HG03175 (cell line): ENCODE data around the gene KRT17.
"Not testable (repeated sequence)": the region's sequence is repeated elsewhere in the genome, so short reads cannot be mapped to it uniquely, and the experiment has no call there.

Source experiments
- ATAC-seq: cut with Tn5 transposase; IDR thresholded peaks from one replicate; pipeline ENCODE4 v1.9.1; 2021; ENCODE audit warnings: mild to moderate bottlenecking, moderate library complexity; ENCODE audit not compliant: unreplicated experiment

KRT17 gene

GRCh38 chr17:41579484-41580243, 44.7 kb downstream of the KRT17 start:
- ATAC-seq: no peak

- no peak for ATAC-seq
These were observed 45.4 kb downstream of the KRT17 start for GRCh38 chr17:41578971-41579370.

- ATAC-seq: no peak
These were observed 45.8 kb downstream of the KRT17 start for GRCh38 chr17:41578538-41578937.

GRCh38 chr17:41576740-41577139, 47.6 kb downstream of the KRT17 start:
- ATAC-seq: not testable (repeated sequence)

GRCh38 chr17:41575336-41575735, 49.0 kb downstream of the KRT17 start:
- ATAC-seq: no peak

GRCh38 chr17:41571561-41572434, 52.6 kb downstream of the KRT17 start, which contains the start of gene KRT9:
KRT9 (minus strand) TSS chr17:41572059; CDS start chr17:41571992, 67 bp downstream.
- ATAC-seq: no peak
